GM10266 (cell line): ENCODE results near the gene PLET1.
A peak's percentile ranks its signal among the peaks of the same experiment; 100 is the strongest.

Experiments used
- DNase-seq: peaks from one replicate; pipeline ENCODE4 v3.0.0; 2012; ENCODE audit errors: extremely low spot score
- TF ChIP-seq, protein P1 (sequence below): IDR thresholded peaks from 2 replicates; pipeline ENCODE4 v1.5.1; 2012; ENCODE audit warnings: mild to moderate bottlenecking, low read depth; ENCODE audit not compliant: control insufficient read depth, insufficient read depth; ENCODE audit errors: missing control alignments

Gene PLET1

DNA sequence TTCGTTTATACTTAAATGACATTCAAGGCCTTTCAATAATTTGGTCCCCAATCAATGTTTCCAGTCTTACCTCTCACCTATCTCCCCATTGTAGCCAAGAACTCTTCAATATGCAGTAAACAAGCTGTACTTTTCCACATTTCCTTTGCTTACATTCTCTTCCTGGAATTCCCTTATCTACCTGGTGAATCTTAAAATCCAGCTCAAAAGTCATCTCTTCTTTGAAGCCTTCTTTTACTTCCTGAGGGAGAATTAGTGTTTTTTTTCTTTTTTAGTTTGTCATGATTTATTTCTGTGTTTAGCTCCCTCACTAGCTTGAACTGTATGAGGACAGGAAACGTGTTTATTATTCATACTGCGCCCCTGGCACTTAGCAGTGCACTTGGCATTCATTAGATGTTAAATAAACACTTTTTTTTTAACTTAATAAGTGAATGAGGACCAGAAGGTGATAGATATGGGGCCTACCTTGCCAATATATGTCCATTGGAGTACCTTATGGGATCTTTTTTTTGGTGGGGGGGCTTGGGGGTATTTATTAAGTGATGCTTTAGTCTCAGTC, 39.3 kb downstream of the PLET1 start:
- TF ChIP-seq, protein P1, sequence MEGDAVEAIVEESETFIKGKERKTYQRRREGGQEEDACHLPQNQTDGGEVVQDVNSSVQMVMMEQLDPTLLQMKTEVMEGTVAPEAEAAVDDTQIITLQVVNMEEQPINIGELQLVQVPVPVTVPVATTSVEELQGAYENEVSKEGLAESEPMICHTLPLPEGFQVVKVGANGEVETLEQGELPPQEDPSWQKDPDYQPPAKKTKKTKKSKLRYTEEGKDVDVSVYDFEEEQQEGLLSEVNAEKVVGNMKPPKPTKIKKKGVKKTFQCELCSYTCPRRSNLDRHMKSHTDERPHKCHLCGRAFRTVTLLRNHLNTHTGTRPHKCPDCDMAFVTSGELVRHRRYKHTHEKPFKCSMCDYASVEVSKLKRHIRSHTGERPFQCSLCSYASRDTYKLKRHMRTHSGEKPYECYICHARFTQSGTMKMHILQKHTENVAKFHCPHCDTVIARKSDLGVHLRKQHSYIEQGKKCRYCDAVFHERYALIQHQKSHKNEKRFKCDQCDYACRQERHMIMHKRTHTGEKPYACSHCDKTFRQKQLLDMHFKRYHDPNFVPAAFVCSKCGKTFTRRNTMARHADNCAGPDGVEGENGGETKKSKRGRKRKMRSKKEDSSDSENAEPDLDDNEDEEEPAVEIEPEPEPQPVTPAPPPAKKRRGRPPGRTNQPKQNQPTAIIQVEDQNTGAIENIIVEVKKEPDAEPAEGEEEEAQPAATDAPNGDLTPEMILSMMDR: no peak
- no peak for DNase-seq

- peak; percentile 72 for DNase-seq
- TF ChIP-seq, protein P1: peak; percentile 87
These were observed 41.0 kb downstream of the PLET1 start for GRCh38 chr11:112219476-112220232.

- TF ChIP-seq, protein P1: no peak
- no peak for DNase-seq
These were observed 44.0 kb downstream of the PLET1 start for GRCh38 chr11:112216561-112217105.

GRCh38 chr11:112215621-112216020, 45.0 kb downstream of the PLET1 start:
- TF ChIP-seq, protein P1: no peak
- no peak for DNase-seq

DNA sequence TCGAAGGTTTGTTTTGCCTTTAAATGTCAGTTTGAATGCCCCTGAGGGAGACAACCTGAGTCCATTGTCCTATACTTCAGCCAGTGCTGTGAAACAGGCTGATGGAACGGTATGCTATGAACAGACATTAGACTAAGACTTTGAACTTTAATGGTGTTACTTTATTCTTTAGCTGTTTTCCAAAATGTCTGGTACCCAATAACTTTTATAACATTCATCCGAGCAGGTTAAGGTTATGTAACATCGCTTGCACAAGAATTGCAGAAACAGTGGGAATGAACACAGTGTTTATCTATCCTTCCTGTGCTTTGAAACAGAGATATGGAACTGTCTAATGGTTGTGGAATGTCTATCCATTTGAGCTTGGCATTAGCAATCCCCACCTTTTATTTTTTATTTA, 46.9 kb downstream of the PLET1 start:
- TF ChIP-seq, protein P1: no peak
- DNase-seq: no peak

DNA sequence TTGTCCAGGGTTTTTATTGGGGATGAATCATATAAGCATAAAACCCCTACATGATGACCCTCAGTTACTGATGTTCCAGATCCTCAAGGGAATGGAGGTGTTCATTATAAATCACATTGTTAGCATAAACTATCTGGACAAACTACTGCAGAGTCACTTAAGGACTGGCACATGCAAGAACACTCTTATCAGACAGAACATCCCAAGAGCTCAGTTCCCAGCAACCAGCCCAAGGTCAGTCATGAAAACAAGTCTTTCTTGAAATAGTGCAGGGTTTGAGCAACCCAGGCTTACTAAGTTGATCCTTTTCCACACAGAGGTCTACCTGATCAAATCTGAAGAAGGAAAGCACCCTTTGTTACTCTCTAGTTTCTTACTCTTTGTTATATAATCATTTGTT, 48.0 kb downstream of the PLET1 start:
- TF ChIP-seq, protein P1: no peak
- DNase-seq: no peak

GRCh38 chr11:112212290-112212689, 48.4 kb downstream of the PLET1 start:
- TF ChIP-seq, protein P1: no peak
- no peak for DNase-seq
